Measurements from ENCODE around the gene FIGN.

DNA sequence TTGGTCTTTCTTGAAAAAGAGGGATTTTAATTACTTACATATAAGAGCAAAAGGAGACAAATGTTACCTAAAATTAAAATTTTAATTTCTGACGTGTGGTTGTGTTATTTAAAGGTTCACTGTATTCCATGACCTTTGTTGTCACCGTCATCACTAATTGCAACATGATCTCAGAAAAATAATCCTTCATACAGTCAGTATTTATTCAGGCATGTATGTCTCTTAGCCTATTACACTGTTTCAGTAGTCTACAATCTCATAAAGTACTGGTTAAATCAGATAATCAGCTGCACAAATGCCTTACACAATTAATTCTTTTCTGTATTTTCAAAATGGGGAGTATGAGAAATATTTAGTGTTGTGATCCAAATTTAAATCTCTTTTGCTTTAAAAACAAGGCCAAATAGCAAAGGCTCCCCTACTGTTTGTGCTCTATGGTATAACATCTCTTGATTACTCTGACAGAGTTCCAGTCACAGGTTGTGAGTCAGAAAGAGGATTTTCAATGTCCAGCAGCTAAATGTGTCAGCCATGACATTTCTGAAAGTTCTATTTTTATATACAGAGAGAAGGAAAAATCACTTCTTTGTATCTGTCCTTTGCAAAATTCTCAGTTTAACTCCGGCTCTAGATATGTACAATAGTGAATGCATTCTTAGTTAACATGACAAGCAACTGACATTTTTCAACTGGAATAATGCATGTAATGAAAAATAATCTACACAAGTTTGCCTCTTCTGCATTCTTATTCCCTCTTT lies 184.0 kb downstream of the FIGN start:
- TF ChIP-seq POLR2A (IDR thresholded peaks at IDR 0.05): no peak
- TF ChIP-seq, protein P1, sequence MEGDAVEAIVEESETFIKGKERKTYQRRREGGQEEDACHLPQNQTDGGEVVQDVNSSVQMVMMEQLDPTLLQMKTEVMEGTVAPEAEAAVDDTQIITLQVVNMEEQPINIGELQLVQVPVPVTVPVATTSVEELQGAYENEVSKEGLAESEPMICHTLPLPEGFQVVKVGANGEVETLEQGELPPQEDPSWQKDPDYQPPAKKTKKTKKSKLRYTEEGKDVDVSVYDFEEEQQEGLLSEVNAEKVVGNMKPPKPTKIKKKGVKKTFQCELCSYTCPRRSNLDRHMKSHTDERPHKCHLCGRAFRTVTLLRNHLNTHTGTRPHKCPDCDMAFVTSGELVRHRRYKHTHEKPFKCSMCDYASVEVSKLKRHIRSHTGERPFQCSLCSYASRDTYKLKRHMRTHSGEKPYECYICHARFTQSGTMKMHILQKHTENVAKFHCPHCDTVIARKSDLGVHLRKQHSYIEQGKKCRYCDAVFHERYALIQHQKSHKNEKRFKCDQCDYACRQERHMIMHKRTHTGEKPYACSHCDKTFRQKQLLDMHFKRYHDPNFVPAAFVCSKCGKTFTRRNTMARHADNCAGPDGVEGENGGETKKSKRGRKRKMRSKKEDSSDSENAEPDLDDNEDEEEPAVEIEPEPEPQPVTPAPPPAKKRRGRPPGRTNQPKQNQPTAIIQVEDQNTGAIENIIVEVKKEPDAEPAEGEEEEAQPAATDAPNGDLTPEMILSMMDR (IDR thresholded peaks at IDR 0.05): no peak

All from breast epithelium (tissue), 3 donors.